Stimulated activated CD4-positive, alpha-beta T cell treated with anti-CD3 and anti-CD28 coated beads, Interleukin-1b, Interleukin-23, amount 100 ng/mL, for 1 hour (primary cell): ENCODE measurements around the gene CLDN9.

Source experiments
- DNase-seq, 2 donors: peaks; one replicate each; pipeline ENCODE4 v3.0.0-alpha.2; 2020; ENCODE audit warnings: low read depth in 2 of 2

Gene CLDN9

GRCh38 chr16:2974319-2975056, 38.2 kb upstream of the CLDN9 start:
- DNase-seq: no peak

- no peak for DNase-seq
Observed at GRCh38 chr16:2975161-2975795, 37.4 kb upstream of the CLDN9 start.

- no peak for DNase-seq
Observed at GRCh38 chr16:2976201-2976600, 36.5 kb upstream of the CLDN9 start.

GRCh38 chr16:2976673-2977072, 36.0 kb upstream of the CLDN9 start:
- DNase-seq: no peak

- DNase-seq: no peak
Observed at GRCh38 chr16:2977440-2977839, 35.3 kb upstream of the CLDN9 start.

- DNase-seq: no peak
Observed at GRCh38 chr16:2979669-2980226, 33.0 kb upstream of the CLDN9 start.

- peak; percentile 90 to 92 for DNase-seq
Observed at GRCh38 chr16:2980227-2981176, 32.2 kb upstream of the CLDN9 start, which contains the start of gene PKMYT1. PKMYT1 (minus strand) TSS chr16:2980446; CDS start chr16:2979657, 789 bp downstream.

- no peak for DNase-seq
Observed at GRCh38 chr16:2981177-2981898, 31.4 kb upstream of the CLDN9 start.

GRCh38 chr16:2981899-2982250, 30.8 kb upstream of the CLDN9 start:
- DNase-seq: no peak

GRCh38 chr16:2982402-2982801, 30.3 kb upstream of the CLDN9 start:
- DNase-seq: no peak

GRCh38 chr16:2983706-2984136, 29.0 kb upstream of the CLDN9 start:
- DNase-seq: peak in 1 of 2 donors; percentile 53

GRCh38 chr16:2985462-2985861, 27.3 kb upstream of the CLDN9 start:
- no peak for DNase-seq

GRCh38 chr16:2985893-2986355, 26.8 kb upstream of the CLDN9 start:
- DNase-seq: no peak

- no peak for DNase-seq
Observed at GRCh38 chr16:2986623-2987188, 26.0 kb upstream of the CLDN9 start.

- no peak for DNase-seq
Observed at GRCh38 chr16:2987286-2987685, 25.4 kb upstream of the CLDN9 start.

- no peak for DNase-seq
Observed at GRCh38 chr16:2987833-2988232, 24.9 kb upstream of the CLDN9 start.

- no peak for DNase-seq
Observed at GRCh38 chr16:2988590-2989099, 24.1 kb upstream of the CLDN9 start.

- no peak for DNase-seq
Observed at GRCh38 chr16:2990891-2991290, 21.8 kb upstream of the CLDN9 start.

- DNase-seq: no peak
Observed at GRCh38 chr16:2991566-2992261, 21.0 kb upstream of the CLDN9 start.
